ENCODE measurements around the gene CRACR2A. TPM values are rescaled to one million over a fixed set of nuclear protein-coding genes. Genes with fewer than 3 reads are reported as not detected.

Gene CRACR2A
- total RNA-seq, 2 donors from 2014 or later: 1.1 to 4.7 TPM

- Histone ChIP-seq H3K9ac (ENCODE audit: extremely low read depth, low read length, poor library complexity, severe bottlenecking) (no peak overlapping the region), H3K9me3 (ENCODE audit: control insufficient read depth, low read length) (no peaks in the 10 kb centered on the region), H3K4me1 (ENCODE audit: control insufficient read depth, insufficient read depth, low read length) (no peaks in the 10 kb centered on the region), H3K27me3 (ENCODE audit: control insufficient read depth, insufficient read depth, low read length, poor library complexity, severe bottlenecking) (no peaks in the 10 kb centered on the region), H3K4me3 (ENCODE audit: low read length) (no peak overlapping the region), H3K27ac (ENCODE audit: low read depth, low read length) (no peak overlapping the region), H3K36me3 (ENCODE audit: control insufficient read depth, insufficient read depth, low read length) (no peaks in the 10 kb centered on the region)
- no peak for DNase-seq
- Mint-ChIP-seq H3K27me3 (ENCODE audit: insufficient read depth) (peaks cover 15% of the 10 kb centered on the region), H3K36me3 (ENCODE audit: low read depth) (peaks cover 4% of the 10 kb centered on the region), H3K27ac (no peak overlapping the region), H3K4me3 (no peak overlapping the region), H3K4me1 (peaks cover 4% of the 10 kb centered on the region), H3K9me3 (no peaks in the 10 kb centered on the region)
- no peak for TF ChIP-seq CTCF (conservative IDR thresholded peaks at IDR 0.05)
- 74 to 83% methylated on average over 9 of the region's 9 CpGs for WGBS, 2 experiments (ENCODE audit: insufficient coverage in 1 of 2, insufficient read length in 1 of 2)
Measured at GRCh38 chr12:3673981-3674708, 78.8 kb downstream of the CRACR2A start.

DNA sequence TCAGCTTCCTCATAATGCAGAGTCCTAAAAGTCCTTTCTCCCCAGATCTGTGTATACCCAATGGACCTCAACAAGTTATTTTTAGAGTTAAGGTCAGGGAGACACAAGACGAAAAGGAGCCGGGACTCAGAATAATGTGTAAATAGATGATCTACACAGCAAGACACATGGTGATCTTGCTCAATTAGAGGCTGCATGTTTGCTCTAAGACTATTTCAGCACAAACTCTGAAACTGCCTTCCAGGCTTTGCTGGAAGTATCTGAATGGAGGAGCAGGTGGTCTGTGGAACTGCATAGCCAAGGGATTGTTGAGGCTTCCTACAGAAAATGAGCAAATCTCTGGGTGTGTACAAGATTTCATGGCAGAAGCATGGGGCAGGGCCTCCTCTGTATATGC is 80.8 kb downstream of the CRACR2A start:
- WGBS, 2 experiments (ENCODE audit: insufficient coverage in 1 of 2, insufficient read length in 1 of 2): 94 to 95% methylated on average over 2 of the region's 2 CpGs
- Histone ChIP-seq H3K36me3 (ENCODE audit: control insufficient read depth, insufficient read depth, low read length) (no peaks in the 10 kb centered on the region), H3K4me1 (ENCODE audit: control insufficient read depth, insufficient read depth, low read length) (no peaks in the 10 kb centered on the region), H3K9ac (ENCODE audit: extremely low read depth, low read length, poor library complexity, severe bottlenecking) (no peak overlapping the region), H3K27ac (ENCODE audit: low read depth, low read length) (no peak overlapping the region), H3K9me3 (ENCODE audit: control insufficient read depth, low read length) (no peaks in the 10 kb centered on the region), H3K27me3 (ENCODE audit: control insufficient read depth, insufficient read depth, low read length, poor library complexity, severe bottlenecking) (no peaks in the 10 kb centered on the region), H3K4me3 (ENCODE audit: low read length) (no peak overlapping the region)
- H3K4me3 Mint-ChIP-seq: no peak overlapping the region
- TF ChIP-seq CTCF (conservative IDR thresholded peaks at IDR 0.05): no peak
- H3K9me3 Mint-ChIP-seq: no peaks in the 10 kb centered on the region
- no peaks in the 10 kb centered on the region for H3K36me3 Mint-ChIP-seq (ENCODE audit: low read depth)
- no peak for DNase-seq
- H3K27me3 Mint-ChIP-seq (ENCODE audit: insufficient read depth): peaks cover 12% of the 10 kb centered on the region
- H3K27ac Mint-ChIP-seq: no peak overlapping the region
- H3K4me1 Mint-ChIP-seq: peaks cover 6% of the 10 kb centered on the region

DNA sequence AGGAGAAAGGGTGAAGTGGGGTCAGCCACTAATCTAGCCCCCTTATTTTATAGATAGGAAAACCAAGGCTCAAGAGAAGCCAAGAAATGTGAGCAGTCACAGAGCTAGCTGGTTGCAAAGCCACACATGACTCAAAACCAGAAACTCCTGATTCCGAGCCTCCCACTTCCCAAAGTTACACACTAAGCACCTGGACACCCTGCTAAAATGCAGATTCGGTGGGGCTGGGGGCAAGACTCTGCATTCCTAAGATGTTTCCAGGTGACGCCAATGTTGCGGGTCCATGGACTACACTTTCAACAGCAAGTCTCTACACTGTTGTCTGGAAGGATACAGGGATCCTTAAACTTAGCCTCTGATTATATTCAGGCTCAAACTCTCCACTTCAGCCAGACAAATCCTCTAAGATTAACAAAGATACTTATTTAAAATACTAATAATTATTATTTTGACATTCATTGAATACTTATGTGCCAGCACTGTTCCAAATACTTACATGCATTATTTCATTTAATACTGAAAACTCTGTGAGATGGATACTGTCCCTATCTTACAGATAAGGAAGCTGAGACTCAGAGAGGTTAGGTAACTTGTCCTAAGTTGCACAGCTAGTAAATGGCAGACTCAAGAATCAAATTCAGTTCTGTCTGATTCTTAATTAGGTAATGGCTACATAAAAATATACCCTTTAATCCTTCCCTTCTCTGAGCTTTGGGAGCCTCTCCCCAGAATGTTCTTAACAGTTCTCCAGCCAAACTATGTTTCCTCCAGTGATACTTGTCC is 81.4 kb downstream of the CRACR2A start:
- no peak for DNase-seq
- WGBS, 2 experiments (ENCODE audit: insufficient coverage in 1 of 2, insufficient read length in 1 of 2): 86% methylated on average over 4 of the region's 4 CpGs; no CpG with 5 or more reads in 1 of the 2 experiments
- Histone ChIP-seq H3K4me1 (ENCODE audit: control insufficient read depth, insufficient read depth, low read length) (no peaks in the 10 kb centered on the region), H3K27ac (ENCODE audit: low read depth, low read length) (no peak overlapping the region), H3K4me3 (ENCODE audit: low read length) (no peak overlapping the region), H3K9ac (ENCODE audit: extremely low read depth, low read length, poor library complexity, severe bottlenecking) (no peak overlapping the region), H3K36me3 (ENCODE audit: control insufficient read depth, insufficient read depth, low read length) (no peaks in the 10 kb centered on the region), H3K27me3 (ENCODE audit: control insufficient read depth, insufficient read depth, low read length, poor library complexity, severe bottlenecking) (no peaks in the 10 kb centered on the region), H3K9me3 (ENCODE audit: control insufficient read depth, low read length) (no peaks in the 10 kb centered on the region)
- H3K9me3 Mint-ChIP-seq: no peaks in the 10 kb centered on the region
- no peaks in the 10 kb centered on the region for H3K36me3 Mint-ChIP-seq (ENCODE audit: low read depth)
- peaks cover 6% of the 10 kb centered on the region for H3K4me1 Mint-ChIP-seq
- no peak for TF ChIP-seq CTCF (conservative IDR thresholded peaks at IDR 0.05)
- no peak overlapping the region for H3K4me3 Mint-ChIP-seq
- no peak overlapping the region for H3K27ac Mint-ChIP-seq
- peaks cover 8% of the 10 kb centered on the region for H3K27me3 Mint-ChIP-seq (ENCODE audit: insufficient read depth)

Measured in endodermal cell (in vitro differentiated cells).